ENCODE results near the gene CT45A9. TPM values are rescaled to one million over a fixed set of nuclear protein-coding genes. Genes with fewer than 3 reads are reported as not detected.
"Not testable (repeated sequence)": the region's sequence is repeated elsewhere in the genome, so short reads cannot be mapped to it uniquely, and the experiment has no call there.

Gene CT45A9
- not detected for total RNA-seq
- long read RNA-seq, result 0 reads

GRCh38 chrX:135871712-135872111 lies at the start of gene CT45A9:
TSS of gene CT45A9 (minus strand) at chrX:135871812. CDS start at chrX:135868061, 3,751 bp downstream.
- DNase-seq; intact Hi-C loops (cut with micrococcal nuclease); ATAC-seq: not testable (repeated sequence)

GRCh38 chrX:135920516-135920915 lies 48.9 kb upstream of the CT45A9 start:
- ATAC-seq; intact Hi-C loops (cut with micrococcal nuclease); DNase-seq: not testable (repeated sequence)

GRCh38 chrX:135914404-135914803 lies 42.8 kb upstream of the CT45A9 start:
- intact Hi-C loops (cut with micrococcal nuclease), result no loop called here
- ATAC-seq, result no peak
- no peak for DNase-seq

GRCh38 chrX:135910251-135910650 lies 38.6 kb upstream of the CT45A9 start:
- ATAC-seq, result no peak
- intact Hi-C loops (cut with micrococcal nuclease), result no loop called here
- DNase-seq, result no peak

- ATAC-seq, result no peak
- no peak for DNase-seq
- intact Hi-C loops (cut with micrococcal nuclease), result no loop called here
Observed at GRCh38 chrX:135893294-135893817, 21.7 kb upstream of the CT45A9 start, which contains the start of the genes CT45A10 and SAGE1. TSS of gene CT45A10 (minus strand) at chrX:135893444. CDS start at chrX:135885344, 8,100 bp downstream. TSS of gene SAGE1 (plus strand) at chrX:135893716. CDS start at chrX:135896243, 2,527 bp downstream.

GRCh38 chrX:135892781-135893180 lies 21.2 kb upstream of the CT45A9 start:
- no peak for DNase-seq
- ATAC-seq, result no peak
- intact Hi-C loops (cut with micrococcal nuclease), result no loop called here

- DNase-seq (no peak), ATAC-seq (no peak)
- intact Hi-C loops (cut with micrococcal nuclease), result no loop called here
Observed at GRCh38 chrX:135890087-135890585, 18.5 kb upstream of the CT45A9 start.

- ATAC-seq; DNase-seq; intact Hi-C loops (cut with micrococcal nuclease): not testable (repeated sequence)
Observed at GRCh38 chrX:135888976-135889375, 17.4 kb upstream of the CT45A9 start.

- intact Hi-C loops (cut with micrococcal nuclease); DNase-seq; ATAC-seq: not testable (repeated sequence)
Observed at GRCh38 chrX:135888230-135888629, 16.6 kb upstream of the CT45A9 start.

- DNase-seq; ATAC-seq; intact Hi-C loops (cut with micrococcal nuclease): not testable (repeated sequence)
Observed at GRCh38 chrX:135882741-135883140, 11.1 kb upstream of the CT45A9 start.

- DNase-seq; intact Hi-C loops (cut with micrococcal nuclease); ATAC-seq: not testable (repeated sequence)
Observed at GRCh38 chrX:135854438-135854837, 17.2 kb downstream of the CT45A9 start, which contains the start of gene CT45A8. TSS of gene CT45A8 (minus strand) at chrX:135854538. CDS start at chrX:135850783, 3,755 bp downstream.

GRCh38 chrX:135837180-135837579 lies 34.4 kb downstream of the CT45A9 start, which contains the start of gene CT45A7:
TSS of gene CT45A7 (minus strand) at chrX:135837280. CDS start at chrX:135833533, 3,747 bp downstream.
- intact Hi-C loops (cut with micrococcal nuclease); DNase-seq; ATAC-seq: not testable (repeated sequence)

GRCh38 chrX:135819912-135820311 lies 51.7 kb downstream of the CT45A9 start, which contains the start of gene CT45A2:
TSS of gene CT45A2 (minus strand) at chrX:135820012. CDS start at chrX:135816265, 3,747 bp downstream.
- intact Hi-C loops (cut with micrococcal nuclease); ATAC-seq; DNase-seq: not testable (repeated sequence)

Other genes starting within 250 kb of the CT45A9 start
- gene CT45A1, start 158.2 kb downstream of the CT45A9 start, total RNA-seq, result not detected
- gene CT45A3, start 103.6 kb downstream of the CT45A9 start, total RNA-seq, result not detected
- gene CT45A5, start 86.3 kb downstream of the CT45A9 start, total RNA-seq, result not detected
- gene CT45A6, start 69.0 kb downstream of the CT45A9 start, total RNA-seq, result not detected
- not detected for gene CT45A2, start 51.8 kb downstream of the CT45A9 start, total RNA-seq
- gene CT45A7, start 34.5 kb downstream of the CT45A9 start, total RNA-seq, result not detected
- not detected for gene CT45A8, start 17.3 kb downstream of the CT45A9 start, total RNA-seq
- not detected for gene CT45A10, start 21.6 kb upstream of the CT45A9 start, total RNA-seq
- gene SAGE1, start 21.9 kb upstream of the CT45A9 start, total RNA-seq, result not detected
- 24.7 TPM for gene MMGT1, start 102.2 kb upstream of the CT45A9 start, total RNA-seq
- gene SLC9A6, start 113.6 kb upstream of the CT45A9 start, total RNA-seq, result 17.3 TPM